Measurements from ENCODE around the gene SOX18.
"Not testable (repeated sequence)": the region's sequence is repeated elsewhere in the genome, so short reads cannot be mapped to it uniquely, and the experiment has no call there.

SOX18 gene

DNA sequence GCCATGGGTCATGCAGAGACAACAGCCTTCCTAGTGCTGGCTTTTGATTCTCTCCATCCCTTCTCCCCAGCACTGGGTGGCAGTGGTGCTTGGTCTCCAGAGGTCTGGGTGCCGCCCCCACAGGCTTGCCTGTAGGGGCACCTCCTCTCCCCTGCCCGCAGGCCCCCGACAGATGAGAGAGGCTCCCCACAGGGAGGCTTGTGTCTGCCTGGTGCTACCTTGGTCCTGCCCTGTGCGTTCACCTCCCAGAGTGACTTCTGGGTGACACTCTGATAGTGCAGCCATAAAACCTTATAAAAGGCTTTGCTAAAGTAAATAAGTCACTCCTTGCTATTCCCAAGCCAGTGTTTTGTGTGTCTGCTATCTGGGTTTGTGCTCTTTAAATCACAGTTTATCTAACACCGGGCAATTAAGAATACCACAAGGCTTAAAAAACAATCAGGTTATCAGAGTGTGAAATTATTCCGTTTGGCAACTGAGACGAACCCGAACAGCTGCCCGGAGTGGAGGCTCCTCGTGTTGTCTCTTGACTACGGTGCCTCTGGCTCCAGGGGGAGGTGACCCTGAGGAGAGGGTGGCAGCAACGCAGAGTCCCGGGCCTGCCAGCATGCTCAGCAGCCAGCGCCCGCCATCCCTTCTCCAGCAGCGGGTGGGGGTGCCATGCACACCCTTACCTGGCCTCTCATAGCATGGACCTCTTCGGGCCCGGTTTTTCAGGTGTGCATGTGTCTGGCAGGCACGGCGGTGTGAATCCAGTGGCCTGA is 18.9 kb downstream of the SOX18 start:
- peaks cover 21% of the 10 kb centered on the region for H3K4me1 Mint-ChIP-seq
- H3K27ac Mint-ChIP-seq = peak overlapping the region; percentile 59
- no peaks in the 10 kb centered on the region for H3K9me3 Mint-ChIP-seq
- H3K27me3 Mint-ChIP-seq = no peaks in the 10 kb centered on the region
- H3K4me3 Mint-ChIP-seq = no peak overlapping the region
- H3K36me3 Mint-ChIP-seq = peaks cover 5% of the 10 kb centered on the region

DNA sequence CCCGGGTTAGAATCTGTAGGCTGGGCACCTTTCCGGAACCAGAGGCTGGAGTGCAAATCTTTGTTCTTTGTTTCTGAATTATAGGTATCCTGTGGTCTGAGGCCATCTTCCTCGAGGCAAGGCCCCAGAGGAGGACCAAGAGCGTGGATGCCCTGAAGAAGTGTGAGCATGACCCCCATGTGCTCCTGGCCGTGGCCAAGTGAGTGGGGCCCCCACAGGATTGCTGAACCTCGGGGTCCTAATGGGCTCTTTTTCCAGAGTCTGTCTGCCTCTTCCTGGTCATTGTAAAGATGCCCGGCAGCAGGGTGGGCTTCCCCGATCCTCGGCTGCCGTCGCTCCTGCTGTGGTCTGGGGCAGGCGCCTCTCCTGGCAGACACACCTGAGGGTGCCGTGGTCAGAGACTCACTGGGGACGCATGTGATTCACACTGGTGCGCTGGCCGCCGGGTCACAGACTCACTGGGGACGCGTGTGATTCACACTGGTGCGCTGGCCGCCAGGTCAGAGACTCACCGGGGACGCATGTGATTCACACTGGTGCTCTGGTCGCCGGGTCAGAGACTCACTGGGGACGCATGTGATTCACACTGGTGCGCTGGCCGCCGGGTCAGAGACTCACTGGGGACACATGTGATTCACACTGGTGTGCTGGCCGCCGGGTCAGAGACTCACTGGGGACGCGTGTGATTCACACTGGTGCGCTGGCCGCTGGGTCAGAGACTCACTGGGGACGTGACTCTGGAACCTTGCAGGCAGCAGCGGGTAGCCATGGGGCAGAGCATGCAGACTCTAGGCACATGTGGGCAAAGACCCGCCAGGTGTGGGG is 19.9 kb downstream of the SOX18 start:
- Mint-ChIP-seq H3K36me3 (peaks cover 8% of the 10 kb centered on the region), H3K9me3 (no peaks in the 10 kb centered on the region), H3K4me1 (peaks cover 11% of the 10 kb centered on the region), H3K27ac (no peak overlapping the region), H3K4me3 (no peak overlapping the region), H3K27me3 (no peaks in the 10 kb centered on the region)

DNA sequence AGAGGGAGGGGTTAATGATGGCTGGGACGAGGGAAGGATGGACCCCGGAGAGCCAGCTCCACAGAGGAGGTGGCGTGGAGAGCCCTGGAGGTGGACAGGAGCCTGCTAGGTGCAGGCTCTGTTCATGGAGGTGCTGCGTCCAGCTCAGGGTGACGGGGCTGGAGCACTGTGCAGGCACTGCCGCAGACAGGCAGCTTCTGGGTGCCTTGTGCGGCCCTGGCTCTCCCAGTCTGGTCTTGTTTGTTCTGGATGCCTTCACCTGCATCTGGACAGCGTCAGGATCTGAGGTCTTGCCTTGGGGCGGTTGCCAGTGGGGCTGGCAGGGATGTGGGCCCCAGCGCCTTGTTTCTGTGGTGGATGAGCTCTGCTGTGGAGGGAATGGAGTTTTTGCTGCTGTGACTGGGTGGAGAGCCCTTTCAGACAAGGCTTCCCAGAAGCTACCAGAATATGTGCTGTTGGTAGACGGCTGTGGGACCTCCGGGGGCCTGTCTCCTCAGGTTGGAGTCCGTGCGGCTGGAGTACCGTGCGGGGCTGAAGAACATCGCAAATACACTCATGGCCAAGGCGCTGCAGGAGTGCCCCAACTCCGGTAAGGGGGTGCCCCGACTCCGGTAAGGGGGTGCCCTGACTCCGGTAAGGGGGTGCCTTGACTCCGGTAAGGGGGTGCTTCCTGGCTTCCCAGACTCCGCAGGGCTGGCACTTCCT is 21.3 kb downstream of the SOX18 start:
- Mint-ChIP-seq H3K27me3 (no peaks in the 10 kb centered on the region), H3K9me3 (no peaks in the 10 kb centered on the region), H3K27ac (peak overlapping the region; percentile 30), H3K4me1 (peaks cover 7% of the 10 kb centered on the region), H3K36me3 (peaks cover 12% of the 10 kb centered on the region), H3K4me3 (no peak overlapping the region)

DNA sequence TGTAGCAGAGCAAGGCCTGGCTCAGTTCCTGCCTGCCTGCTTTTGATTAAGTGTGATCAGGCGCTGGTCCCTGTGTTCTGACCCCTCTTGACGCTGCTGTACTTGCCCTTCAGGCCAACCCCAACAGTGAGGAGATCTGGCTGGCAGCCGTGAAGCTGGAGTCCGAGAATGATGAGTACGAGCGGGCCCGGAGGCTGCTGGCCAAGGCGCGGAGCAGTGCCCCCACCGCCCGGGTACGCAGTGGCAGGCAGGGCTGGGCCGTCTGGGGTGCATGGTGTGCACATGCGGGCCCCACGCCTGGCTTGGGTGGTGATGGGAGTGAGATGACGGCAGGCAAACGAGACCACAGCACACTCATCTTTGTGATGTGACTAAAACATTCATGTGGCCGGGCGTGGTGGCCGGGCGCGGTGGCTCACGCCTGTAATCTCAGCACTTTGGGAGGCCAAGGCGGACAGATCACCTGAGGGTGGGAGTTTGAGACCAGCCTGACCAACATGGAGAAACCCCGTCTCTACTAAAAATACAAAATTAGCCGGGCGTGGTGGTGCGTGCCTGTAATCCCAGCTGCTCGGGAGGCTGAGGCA is 23.5 kb downstream of the SOX18 start:
- H3K36me3 Mint-ChIP-seq = peaks cover 16% of the 10 kb centered on the region
- H3K4me3 Mint-ChIP-seq = no peak overlapping the region
- H3K4me1 Mint-ChIP-seq = peaks cover 17% of the 10 kb centered on the region

GRCh38 chr20:64025101-64025825 is 24.2 kb downstream of the SOX18 start:
- H3K9me3 Mint-ChIP-seq = no peaks in the 10 kb centered on the region
- H3K4me3 Mint-ChIP-seq = no peak overlapping the region
- H3K36me3 Mint-ChIP-seq = peaks cover 16% of the 10 kb centered on the region
- H3K4me1 Mint-ChIP-seq = peaks cover 17% of the 10 kb centered on the region
- no peaks in the 10 kb centered on the region for H3K27me3 Mint-ChIP-seq
- H3K27ac Mint-ChIP-seq = no peak overlapping the region

More for the DNA sequence above, 23.5 kb downstream of the SOX18 start:
- Mint-ChIP-seq H3K9me3 (no peaks in the 10 kb centered on the region), H3K27me3 (no peaks in the 10 kb centered on the region), H3K27ac (no peak overlapping the region)

DNA sequence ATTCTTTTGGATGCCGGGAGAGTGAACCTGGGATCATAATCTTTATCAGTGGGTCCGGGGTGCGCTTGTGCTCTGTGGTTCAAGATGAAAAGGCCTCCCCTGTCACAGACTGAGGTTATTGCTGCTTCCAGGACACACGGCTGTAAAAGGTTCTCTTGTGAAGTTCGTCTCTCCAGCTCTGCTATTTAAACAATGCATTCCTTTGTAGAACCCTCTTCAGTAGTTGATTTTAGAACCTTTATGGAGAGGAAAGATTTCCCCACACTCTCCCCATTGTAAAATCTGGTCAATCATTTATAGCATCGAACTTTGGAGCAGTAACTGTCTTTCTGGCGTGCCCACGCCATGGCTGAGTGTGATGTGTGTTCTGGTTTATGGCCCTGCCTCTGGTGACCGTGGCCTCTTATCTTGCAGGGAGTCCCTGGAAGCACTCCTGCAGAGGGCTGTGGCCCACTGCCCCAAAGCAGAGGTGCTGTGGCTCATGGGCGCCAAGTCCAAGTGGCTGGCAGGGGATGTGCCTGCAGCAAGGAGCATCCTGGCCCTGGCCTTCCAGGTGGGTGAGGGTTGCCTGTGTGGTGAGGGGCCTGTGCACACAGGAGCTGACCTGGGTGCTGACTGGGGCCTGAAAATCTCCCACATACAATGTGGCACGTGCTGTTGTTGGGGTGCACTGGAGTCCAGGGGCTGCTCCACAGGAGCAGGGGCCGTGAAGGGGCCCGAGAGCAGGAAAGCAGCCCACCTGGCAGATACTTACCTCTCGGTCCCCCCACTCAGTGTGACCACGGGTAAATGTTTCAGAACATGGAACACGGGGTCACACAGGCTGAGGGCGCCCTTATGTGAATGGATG is 25.1 kb downstream of the SOX18 start:
- Mint-ChIP-seq H3K4me1 (peaks cover 23% of the 10 kb centered on the region), H3K9me3 (no peaks in the 10 kb centered on the region), H3K27ac (no peak overlapping the region), H3K27me3 (no peaks in the 10 kb centered on the region), H3K36me3 (peaks cover 21% of the 10 kb centered on the region), H3K4me3 (no peak overlapping the region)

DNA sequence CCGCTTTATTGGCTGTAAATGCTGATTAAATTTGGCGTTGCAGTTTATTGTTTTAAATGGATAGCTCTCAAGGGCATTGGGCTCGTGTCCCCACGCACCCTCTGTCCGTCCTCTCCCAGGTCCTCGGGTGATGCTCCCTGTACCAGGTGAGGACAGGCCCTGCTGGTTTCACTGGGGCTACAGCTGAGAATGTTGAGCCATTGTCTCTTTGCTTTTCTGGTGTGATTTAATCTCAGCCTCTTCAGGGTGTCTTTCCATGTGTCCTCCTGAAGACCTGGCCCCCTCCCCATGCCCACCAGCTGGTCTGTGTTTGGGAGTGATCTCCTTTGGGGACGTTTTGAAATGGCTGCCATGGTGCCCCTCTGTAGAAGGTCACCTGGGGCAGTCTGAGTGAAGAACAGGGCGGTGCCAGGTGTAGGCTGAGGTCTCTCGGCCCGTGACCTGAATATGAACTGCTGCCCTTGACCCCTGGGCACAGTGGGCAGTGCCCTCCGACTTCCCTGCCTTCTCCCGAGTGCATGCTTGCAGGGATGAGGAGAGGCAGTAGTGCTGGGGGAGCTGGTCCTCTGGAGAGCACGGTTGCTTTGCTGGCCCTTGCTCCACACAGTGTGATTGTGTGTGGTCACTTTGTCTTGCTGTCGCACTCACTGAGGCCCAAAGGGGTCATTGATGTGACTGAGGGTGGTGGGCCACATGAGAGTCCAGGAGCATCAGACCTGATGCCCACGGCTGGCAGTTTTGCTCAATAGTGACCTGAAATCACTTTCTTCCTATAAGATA is 25.9 kb downstream of the SOX18 start:
- H3K27me3 Mint-ChIP-seq = no peaks in the 10 kb centered on the region
- peaks cover 23% of the 10 kb centered on the region for H3K4me1 Mint-ChIP-seq
- no peak overlapping the region for H3K27ac Mint-ChIP-seq
- H3K4me3 Mint-ChIP-seq = no peak overlapping the region
- H3K9me3 Mint-ChIP-seq = no peaks in the 10 kb centered on the region
- peaks cover 27% of the 10 kb centered on the region for H3K36me3 Mint-ChIP-seq

DNA sequence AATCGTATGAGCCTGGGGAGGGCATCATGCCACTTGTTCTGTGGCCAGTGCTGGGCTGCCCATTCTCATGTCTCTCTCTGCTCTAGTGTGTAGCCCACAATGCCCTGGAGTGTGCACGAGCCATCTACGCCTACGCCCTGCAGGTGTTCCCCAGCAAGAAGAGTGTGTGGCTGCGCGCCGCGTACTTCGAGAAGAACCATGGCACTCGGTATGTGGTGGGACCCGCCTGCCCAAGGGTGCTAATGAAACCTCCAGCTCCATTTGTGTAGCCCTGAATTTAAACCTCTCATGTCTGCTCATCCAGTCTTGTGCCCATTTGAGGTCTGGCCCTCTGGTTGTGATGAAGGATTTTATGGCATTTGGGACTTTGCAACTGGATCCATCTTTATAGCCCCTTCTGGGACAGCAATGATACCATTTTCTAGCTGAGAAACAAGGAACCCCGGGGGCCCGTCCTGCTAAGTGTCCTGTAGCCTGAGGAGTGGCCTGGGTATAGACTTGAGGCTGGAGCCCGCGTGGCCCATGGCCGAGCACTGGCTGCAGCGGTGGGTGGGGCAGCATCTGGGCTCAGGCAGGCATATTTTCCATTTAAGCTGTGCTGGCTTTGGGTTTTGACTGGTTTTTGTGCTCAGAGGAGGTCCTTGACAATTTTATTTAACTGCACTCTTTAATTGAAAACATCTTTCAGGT is 26.6 kb downstream of the SOX18 start:
- Mint-ChIP-seq H3K4me1 (peaks cover 26% of the 10 kb centered on the region), H3K4me3 (no peak overlapping the region), H3K9me3 (no peaks in the 10 kb centered on the region), H3K27ac (peak overlapping the region; percentile 30), H3K36me3 (peaks cover 27% of the 10 kb centered on the region), H3K27me3 (no peaks in the 10 kb centered on the region)

DNA sequence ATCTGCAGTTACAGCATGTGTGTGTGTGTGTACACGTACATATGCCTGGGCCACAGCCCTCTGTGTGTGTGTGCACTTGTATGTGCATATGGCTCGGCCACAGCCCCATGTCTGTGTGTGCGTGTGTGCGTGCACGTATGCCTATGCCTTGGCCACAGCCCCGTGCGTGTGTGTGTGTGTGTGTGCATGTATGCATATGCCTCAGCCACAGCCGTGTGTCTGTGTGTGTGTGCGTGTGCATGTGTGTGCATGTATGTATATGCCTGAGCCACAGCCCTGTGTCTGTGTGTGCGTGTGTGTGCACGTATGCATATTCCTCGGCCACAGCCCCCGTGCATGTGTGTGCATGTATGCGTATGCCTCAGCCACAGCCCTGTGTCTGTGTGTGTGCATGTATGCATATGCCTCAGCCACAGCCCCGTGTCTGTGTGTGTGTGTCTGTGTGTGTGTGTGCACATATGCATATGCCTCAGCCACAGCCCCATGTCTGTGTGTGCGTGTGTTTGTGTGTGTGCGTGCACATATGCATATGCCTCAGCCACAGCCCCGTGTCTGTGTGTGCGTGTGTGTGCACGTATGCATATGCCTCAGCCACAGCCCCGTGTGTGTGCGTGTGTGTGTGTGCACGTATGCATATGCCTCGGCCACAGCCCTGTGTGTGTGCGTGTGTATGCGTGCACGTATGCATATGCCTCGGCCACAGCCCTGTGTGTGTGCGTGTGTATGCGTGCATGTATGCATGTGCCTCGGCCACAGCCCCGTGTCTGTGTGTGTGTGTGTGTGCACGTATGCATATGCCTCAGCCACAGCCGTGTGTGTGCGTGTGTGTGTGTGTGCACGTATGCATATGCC is 28.1 kb downstream of the SOX18 start:
- H3K4me1 Mint-ChIP-seq = peaks cover 33% of the 10 kb centered on the region
- H3K9me3 Mint-ChIP-seq = no peaks in the 10 kb centered on the region
- no peak overlapping the region for H3K27ac Mint-ChIP-seq
- peaks cover 30% of the 10 kb centered on the region for H3K36me3 Mint-ChIP-seq
- H3K27me3 Mint-ChIP-seq = no peaks in the 10 kb centered on the region
- no peak overlapping the region for H3K4me3 Mint-ChIP-seq

GRCh38 chr20:64015635-64016034 is 33.8 kb downstream of the SOX18 start:
- Mint-ChIP-seq H3K27me3 (no peaks in the 10 kb centered on the region), H3K4me1 (peaks cover 54% of the 10 kb centered on the region), H3K9me3 (no peaks in the 10 kb centered on the region), H3K27ac (peak overlapping the region; percentile 8), H3K36me3 (peaks cover 27% of the 10 kb centered on the region), H3K4me3 (peak overlapping the region; percentile 23)

DNA sequence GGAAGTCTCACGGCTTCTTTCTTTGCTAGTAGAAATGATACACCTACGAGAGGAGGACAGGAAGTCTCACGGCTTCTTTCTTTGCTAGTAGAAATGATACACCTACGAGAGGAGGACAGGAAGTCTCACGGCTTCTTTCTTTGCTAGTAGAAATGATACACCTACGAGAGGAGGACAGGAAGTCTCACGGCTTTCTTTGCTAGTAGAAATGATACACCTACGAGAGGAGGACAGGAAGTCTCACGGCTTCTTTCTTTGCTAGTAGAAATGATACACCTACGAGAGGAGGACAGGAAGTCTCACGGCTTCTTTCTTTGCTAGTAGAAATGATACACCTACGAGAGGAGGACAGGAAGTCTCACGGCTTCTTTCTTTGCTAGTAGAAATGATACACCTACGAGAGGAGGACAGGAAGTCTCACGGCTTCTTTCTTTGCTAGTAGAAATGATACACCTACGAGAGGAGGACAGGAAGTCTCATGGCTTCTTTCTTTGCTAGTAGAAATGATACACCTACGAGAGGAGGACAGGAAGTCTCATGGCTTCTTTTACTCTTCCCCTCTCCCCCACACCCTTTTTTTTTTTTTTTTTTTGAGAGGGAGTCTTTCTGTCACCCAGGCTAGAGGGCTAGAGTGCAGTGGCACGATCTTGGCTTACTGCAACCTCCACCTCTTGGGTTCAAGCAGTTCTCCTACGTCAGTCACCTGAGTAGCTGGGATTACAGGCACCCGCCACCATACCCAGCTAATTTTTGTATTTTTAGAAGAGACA is 36.9 kb downstream of the SOX18 start:
- Mint-ChIP-seq H3K4me3 (peak overlapping the region; percentile 58), H3K4me1 (peaks cover 68% of the 10 kb centered on the region), H3K36me3 (peaks cover 31% of the 10 kb centered on the region), H3K27ac (peak overlapping the region; percentile 79)
- H3K9me3 Mint-ChIP-seq, H3K27me3 Mint-ChIP-seq: not testable (repeated sequence)

- peak overlapping the region; percentile 85 for H3K27ac Mint-ChIP-seq
- H3K4me1 Mint-ChIP-seq = peaks cover 67% of the 10 kb centered on the region
- H3K36me3 Mint-ChIP-seq = peaks cover 31% of the 10 kb centered on the region
- no peaks in the 10 kb centered on the region for H3K9me3 Mint-ChIP-seq
- peak overlapping the region; percentile 60 for H3K4me3 Mint-ChIP-seq
- H3K27me3 Mint-ChIP-seq = no peaks in the 10 kb centered on the region
These were observed 38.1 kb downstream of the SOX18 start for GRCh38 chr20:64011366-64011779.

Data from activated naive CD4-positive, alpha-beta T cell treated with anti-CD3 and anti-CD28 coated beads, Interleukin-2, amount 50 U/mL, for 24 hours (primary cell).